ENCODE measurements around the gene SRPK2.
"Not testable (repeated sequence)": the region's sequence is repeated elsewhere in the genome, so short reads cannot be mapped to it uniquely, and the experiment has no call there.

SRPK2 gene

DNA sequence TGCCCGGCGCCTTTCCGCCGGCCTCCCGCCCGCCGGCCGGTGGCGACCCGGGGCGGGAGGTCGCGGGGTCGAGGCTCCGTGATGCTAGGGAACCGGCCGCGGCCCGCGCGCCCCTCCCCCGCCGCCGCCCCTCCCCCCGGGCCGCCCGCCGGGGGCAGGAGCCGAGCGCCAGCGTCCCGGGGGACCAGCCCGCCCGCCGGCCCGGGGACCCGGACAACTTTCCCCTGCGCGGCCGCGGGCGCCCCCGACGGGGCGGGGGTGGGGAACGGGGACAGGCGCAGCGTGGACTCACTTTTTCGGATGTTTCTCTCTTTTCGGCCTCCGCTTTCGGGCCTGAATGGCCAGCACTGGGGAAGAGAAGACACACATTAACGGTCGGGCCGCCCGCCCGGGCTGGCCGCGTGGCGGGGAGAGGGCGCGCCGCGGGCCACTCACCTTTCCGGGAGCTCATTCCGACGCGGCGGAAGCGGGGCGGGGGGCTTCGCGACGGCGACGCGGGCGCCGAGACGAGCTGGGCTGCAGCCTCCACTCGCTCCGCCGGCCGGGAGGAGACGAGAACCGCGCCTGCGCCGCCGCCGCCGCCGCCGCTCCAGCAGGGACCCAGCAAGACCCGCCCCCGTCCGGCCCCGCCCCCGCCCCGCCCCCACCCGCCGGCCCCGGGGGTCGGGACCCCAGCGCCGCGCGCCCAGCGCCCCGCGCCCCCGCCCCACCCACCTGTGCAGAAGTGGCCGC is at the start of gene SRPK2:
SRPK2 (minus strand) TSS at position 566 of the 732 bp plus-strand sequence.
- DNase-seq (ENCODE audit: low read depth) = peak; percentile 23

DNA sequence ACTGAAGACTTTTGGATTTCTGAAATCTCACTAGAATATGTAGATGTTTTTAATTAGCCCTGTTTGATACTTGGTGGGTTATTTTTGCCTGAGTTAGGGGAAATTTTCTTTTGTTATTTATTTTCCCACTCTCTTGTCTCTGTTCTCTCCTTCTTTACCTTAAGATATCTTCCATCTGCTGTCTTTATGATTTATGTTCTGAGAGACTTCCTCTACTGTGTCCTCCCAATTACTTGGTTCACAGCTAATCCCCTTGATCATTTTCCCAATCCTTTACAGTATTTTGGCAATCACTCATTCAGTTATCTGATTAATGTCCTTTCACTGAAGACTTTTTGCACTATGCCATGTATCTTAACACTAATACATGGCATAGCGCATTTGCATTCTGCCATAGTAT is 49.5 kb upstream of the SRPK2 start:
- DNase-seq (ENCODE audit: low read depth) = no peak

DNA sequence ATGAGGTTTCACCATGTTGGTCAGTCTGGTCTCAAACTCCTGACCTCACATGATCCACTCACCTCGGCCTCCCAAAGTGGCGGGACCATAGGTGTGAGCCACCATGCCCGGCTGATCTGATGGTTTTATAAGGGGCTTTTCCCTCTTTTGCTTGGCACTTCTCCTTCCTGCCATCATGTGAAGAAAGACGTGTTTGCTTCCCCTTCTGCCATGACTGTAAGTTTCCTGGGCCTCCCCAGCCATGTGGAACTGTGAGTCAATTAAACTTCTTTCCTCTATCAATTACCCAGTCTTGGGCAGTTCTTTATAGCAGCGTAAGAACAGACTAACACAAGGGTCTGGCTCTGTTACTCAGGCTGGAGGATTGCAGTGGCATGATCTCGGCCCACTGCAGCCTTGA is 48.6 kb upstream of the SRPK2 start:
- not testable (repeated sequence) for DNase-seq (ENCODE audit: low read depth)

DNA sequence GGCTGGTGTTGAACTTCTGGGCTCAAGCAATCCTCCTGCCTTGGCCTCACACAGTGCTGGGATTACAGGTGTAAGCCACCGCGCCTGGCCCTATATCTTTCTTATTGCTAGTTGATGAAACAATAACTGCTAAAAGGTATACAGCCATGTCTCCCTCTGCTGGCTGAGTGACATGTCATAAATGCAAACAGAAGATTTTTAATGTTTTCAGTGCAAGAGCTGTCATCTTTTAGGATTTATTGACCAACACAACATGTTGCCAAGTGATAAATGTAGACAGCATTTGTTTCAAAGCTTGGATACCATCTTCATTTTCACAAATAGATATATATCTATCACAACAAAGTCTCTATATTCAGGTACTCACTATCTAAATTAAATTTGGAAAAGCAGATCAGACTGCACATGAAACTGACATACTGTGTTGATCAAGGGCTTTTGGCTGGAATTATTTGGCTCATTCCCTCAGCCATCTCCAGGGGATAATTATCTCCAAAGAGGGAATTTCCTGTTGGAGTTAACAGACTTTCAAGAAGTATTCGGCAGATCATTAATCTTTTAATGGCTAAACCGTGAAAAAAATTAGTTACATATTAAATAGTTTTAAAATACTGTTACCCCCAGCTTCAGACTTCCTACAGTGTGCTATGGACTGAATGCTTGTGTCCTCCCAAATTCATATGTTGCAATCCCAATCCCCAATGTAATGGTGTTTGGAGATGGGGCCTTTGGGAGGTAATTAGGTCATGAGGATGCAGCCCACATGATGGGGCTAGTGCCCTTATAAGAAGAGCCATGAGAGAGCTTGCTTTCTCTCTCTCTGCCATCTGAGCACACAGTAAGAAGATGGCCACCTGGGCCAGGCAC is 41.3 kb upstream of the SRPK2 start:
- peak; percentile 48 for DNase-seq (ENCODE audit: low read depth)

DNA sequence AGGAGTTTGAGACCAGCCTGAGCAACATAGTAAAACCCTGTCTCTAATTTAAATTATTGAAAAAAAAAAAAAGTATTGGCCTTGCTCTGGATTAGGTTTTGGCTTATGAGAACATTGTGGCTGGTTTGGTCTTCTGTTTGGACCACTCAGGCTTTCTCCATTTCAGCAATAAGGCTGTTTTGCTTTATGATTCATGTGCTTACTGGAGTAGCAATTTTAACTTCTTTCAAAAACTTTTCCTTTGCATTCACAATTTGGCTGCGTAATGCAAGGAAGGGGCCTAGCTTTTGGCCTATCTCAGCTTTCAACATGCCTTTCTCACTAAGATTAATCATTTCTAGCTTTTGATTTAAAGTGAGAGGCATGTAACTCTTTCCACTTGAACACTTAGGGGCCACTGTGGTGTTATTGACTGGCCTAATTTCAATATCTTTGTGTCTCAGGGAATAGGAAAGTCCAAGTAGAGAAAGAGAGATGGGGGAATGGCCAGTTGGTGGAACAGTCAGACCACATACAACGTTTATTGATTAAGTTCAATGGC is 38.0 kb upstream of the SRPK2 start:
- DNase-seq (ENCODE audit: low read depth) = no peak

DNA sequence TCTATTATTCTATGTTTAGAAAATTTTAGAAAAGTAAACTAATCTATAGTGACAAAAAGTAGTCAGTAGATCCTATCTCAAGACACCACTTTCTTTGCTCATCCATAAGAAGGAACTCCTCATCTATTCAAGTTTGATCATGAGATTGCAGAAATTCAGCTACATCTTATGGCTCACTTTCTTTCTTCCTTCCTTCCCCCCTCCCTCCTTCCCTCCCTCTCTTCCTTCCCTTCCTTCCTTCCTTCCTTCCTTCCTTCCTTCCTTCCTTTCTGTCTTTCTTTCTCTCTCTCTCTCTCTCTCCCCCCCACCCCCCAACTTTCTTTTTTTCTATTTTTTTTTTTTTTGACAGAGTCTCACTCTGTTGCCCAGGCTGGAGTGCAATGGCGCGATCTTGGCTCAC is 35.3 kb upstream of the SRPK2 start:
- DNase-seq (ENCODE audit: low read depth) = no peak

DNA sequence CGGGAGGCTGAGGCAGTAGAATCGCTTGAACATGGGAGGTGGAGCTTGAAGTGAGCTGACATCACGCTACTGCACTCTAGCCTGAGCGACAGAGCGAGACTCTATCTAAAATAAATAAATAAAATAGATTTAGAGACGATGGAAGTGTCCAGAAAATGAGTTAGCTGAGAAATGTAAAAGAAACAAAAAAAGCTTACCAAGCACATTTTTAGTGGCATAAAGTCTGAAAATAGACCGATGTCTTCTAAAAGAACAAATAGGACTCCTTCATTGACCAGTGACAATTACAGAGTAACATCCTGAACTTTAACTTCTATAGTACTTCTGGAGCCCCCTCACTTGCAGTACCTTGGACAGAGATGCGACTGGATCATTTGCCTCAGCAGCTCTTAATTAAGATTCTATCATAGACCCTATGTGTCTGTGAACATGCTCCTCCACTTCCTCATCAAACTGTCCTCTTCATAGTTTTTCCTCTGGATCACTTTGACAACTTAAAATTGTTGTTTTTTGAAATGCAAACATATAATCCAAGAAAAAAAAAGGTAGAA is 25.2 kb upstream of the SRPK2 start:
- no peak for DNase-seq (ENCODE audit: low read depth)

DNA sequence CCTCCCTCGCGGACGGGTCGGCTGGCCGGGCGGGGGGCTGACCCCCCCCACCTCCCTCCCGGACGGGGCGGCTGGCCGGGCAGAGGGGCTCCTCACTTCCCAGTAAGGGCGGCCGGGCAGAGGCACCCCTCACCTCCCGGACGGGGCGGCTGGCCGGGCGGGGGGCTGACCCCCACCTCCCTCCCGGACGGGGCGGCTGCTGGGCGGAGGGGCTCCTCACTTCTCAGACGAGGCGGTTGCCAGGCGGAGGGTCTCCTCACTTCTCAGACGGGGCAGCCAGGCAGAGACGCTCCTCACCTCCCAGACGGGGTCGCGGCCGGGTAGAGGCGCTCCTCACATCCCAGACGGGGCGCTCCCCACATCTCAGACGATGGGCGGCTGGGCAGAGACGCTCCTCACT is 22.1 kb upstream of the SRPK2 start:
- not testable (repeated sequence) for DNase-seq (ENCODE audit: low read depth)

DNA sequence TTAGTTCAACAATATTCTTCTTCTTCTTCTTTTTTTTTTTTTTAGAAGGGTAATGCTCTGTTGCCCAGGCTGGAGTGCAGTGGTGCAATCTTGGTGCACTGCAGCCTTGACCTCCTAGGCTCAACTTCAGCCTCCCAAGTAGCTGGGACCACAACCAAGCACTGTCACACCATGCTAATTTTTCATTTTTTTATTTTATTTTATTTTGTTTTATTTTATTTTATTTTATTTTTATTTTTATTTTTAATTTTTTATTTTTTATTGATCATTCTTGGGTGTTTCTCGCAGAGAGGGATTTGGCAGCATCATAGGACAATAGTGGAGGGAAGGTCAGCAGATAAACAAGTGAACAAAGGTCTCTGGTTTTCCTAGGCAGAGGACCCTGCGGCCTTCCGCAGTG is 21.1 kb upstream of the SRPK2 start:
- DNase-seq (ENCODE audit: low read depth) = not testable (repeated sequence)

DNA sequence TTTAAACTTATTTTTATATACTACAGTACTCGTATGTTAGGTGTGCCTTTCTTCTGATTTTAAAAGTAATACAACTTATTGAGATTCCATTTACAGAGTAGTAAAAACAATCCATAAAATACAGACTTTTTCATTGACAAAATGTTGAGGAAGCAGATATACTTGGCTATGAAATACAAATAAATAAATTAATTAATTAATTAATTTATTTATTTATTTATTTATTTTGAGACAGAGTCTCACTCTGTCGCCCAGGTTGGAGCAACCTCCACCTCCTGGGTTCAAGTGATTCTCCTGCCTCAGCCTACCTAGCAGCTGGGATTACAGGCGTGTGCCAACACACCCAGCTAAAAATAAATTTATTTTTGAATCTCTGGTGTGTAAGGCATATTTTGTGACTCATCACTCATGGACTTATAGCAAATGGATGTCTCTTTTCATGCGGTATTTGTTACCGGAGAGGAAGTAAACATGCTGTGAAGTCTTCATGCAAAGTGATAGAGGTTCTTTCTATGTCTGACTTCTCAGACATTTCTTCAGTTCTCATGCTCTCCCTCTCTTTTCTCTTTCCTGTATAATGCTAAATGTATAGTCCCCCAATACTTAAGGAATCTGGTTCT is 20.2 kb upstream of the SRPK2 start:
- no peak for DNase-seq (ENCODE audit: low read depth)

DNA sequence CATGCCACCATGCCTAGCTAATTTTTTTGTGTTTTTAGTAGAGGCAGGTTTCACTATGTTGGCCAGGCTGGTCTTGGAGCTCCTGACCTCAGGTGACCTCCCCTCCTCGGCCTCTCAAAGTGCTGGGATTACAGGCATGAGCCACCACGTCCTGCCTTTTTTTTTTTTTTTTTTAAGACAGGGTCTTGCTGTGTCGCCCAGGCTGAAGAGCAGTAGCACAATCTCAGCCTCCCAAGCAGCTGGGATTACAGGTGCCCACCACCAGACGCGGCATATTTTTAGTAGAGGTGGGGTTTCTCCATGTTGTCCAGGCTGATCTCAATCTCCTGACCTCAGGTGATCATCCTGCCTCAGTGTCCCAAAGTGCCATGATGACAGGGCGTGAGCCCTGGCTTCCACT is 14.4 kb upstream of the SRPK2 start:
- no peak for DNase-seq (ENCODE audit: low read depth)

DNA sequence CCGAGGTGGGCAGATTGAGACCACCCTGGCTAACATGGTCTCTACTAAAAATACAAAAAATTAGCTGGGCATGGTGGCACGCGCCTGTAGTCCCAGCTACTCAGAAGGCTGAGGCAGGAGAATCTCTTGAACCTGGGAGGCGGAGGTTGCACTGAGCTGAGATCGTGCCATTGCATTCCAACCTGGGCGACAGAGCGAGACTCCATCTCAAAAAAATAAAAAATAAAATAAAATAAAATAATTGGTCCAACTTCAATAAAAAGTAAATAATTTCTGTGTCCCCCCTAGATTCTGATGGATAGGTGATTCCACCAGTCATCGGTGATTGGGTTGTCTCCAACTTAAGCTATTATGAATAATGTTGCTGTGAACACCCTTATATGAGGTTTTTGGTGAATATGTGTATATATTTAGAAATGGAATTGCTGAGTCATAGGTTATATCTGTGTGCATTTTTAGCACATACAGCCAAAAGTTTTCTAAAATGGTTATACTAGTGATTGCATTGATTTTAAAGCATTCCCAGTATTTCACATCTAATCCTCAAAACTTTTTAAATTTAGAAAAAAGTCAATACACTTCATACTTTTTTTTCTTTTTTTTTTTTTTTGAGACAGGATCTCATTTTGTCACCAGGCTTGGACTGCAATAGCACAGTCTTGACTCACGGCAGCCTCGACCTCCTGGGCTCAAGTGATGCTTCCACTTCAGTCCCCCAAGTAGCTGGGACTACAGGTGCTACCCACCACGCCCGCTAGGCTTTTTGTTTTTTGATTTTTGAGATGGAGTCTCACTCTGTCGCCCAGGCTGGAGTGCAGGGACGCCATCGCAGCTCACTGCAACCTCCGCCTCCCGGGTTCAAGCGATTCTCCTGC is 13.7 kb upstream of the SRPK2 start:
- no peak for DNase-seq (ENCODE audit: low read depth)

DNA sequence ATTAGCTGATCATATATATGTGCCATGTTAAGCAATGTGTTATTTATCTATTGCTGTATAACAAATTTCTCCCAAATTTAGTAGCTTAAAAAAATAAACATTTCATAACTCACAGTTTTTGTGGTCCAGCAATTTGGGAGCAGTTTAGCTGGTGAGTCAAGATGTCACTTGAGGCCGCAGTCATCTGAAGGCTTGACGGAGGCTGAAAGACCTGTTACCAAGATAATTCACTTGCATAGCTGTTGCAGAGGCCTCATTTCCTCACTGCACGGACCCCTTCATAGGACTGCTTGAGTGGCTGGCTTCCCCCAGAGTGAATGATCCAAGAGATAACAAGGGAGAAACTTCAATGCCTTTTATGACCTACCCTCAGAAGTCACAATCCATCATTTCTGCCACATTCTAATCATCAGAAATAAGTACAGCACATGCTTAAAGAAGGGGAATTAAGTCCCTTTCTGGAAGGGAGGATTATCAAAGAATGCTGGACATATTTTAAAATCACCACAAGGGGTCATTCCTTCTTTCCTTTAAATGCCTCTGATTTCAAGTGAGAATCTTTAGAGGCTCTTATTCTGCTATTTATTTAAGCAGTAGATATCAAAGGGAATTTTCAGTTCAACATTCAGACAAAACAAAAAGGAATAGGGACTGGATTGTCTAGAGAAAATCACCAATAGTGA is 10.5 kb upstream of the SRPK2 start:
- peak; percentile 61 for DNase-seq (ENCODE audit: low read depth)

DNA sequence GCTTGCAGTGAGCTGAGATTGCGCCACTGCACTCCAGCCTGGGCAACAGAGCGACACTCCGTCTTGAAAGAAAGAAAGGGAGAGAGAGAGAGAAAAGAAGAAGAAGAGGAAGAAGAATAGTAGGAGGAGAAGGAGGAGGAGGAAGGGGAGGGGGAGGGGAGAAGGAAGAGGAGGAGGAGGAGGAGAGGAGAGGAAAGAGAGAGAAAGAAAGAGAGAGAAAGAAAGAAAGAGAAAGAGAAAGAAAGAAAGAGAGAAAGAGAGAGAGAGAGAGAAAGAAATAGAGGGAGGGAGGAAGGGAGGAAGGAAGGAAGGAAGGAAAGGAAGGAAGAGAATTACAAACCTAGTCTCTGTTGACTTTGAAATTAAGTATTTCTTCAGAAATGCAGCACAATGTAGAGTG is 7.8 kb upstream of the SRPK2 start:
- DNase-seq (ENCODE audit: low read depth) = no peak

DNA sequence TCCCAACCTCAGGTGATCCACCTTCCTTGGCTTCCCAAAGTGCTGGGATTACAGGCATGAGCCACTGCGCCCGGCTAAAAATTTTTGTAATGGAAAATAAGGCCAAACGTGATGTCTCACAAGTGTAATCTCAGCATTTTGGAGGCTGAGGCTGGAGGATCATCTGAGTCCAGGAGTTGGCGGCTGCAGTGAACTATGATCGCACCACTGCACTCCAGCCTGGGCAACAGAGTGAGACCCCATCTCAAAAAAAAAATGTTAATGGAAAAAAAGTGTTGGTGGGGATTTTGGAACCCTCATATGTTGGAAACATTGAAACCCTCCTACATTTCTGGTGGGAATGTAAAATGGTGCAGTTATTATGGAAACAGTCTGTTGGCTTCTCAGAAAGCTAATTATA is 2.7 kb upstream of the SRPK2 start:
- no peak for DNase-seq (ENCODE audit: low read depth)

DNA sequence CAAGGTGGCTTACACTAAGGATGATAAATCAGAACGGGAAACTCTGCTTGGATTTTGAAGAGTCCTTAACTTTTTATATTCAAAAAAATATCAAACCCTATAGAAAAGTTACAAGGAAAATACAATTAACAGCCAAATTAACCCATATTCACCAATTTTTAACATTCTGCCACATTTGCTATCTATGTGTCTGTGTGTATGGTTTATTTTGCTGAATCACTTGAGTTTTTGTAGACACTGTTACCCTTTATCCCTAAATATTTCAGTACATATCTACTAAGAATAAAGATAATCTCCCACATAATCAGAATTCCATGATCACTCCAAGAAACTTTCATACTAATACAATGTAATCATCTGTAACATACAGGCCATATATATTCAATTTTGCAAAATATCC is 1.2 kb upstream of the SRPK2 start:
- no peak for DNase-seq (ENCODE audit: low read depth)

DNA sequence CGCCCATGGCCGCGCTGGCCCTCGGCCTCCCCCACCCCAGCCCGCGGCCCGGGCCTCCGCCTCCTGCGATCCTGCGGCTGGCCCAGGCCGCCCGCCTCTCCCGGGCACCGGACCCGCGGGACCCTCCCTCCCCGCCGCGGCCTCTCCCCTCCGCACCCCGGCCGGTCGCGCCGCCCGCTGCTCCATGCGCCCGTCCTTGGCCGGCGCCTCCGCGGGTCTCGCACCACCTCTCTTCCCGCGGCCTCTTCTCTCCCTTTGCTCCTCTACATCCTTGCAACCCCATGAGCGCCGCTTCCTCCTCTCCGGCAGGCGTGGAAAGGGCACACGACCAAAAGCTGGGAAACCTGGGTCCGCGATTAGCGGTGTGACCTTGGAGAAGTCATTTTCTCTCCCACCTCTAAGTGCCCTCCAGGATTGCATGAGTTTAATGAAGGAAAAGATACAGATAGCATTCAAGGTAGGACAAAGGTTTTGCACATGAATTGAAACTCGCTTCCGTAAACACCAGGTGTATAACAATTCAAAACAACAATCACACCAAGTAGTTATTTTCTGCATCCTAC is 448 bp upstream of the SRPK2 start:
- peak; percentile 50 for DNase-seq (ENCODE audit: low read depth)

DNA sequence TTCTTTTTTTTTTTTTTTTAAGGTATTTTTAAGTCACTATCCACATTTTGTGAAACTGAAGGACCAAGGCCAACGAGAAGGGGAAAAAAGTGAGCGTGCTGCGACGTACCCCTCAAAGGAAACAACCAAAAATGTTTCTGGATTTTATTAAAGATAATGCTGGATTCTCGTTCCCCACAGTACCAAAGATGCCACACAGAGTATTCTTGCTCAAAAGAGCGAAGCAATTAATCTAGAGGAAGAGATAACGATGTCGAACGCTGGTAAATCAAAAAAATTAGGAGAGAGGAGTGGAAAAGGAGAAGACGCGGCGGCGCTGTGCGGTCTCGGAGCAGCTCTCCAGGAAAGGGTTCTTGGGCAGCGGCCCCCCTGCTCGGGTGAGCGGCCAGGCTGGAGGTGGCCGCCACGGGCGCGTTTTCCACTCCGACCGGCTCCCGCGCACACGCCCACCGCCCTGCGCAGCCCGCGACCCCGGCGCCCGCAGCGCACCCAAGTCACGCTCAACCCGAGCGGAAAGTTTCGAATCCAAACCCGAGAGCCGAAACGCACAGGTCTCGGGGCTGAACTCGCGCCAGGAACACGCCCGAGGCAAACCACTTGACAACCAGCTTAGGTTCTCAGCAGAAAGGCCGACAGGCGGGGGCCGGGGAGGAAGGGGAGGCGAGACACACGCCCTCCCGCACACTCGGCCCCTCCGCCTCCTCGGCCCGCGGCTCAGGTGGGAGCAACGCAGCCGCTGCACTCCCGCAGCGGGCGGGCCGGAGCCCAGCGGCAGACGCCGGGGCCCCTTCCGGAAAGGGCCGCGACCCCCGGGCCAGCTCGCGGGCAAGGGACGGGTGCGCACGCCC is 989 bp downstream of the SRPK2 start:
- peak; percentile 32 for DNase-seq (ENCODE audit: low read depth)

DNA sequence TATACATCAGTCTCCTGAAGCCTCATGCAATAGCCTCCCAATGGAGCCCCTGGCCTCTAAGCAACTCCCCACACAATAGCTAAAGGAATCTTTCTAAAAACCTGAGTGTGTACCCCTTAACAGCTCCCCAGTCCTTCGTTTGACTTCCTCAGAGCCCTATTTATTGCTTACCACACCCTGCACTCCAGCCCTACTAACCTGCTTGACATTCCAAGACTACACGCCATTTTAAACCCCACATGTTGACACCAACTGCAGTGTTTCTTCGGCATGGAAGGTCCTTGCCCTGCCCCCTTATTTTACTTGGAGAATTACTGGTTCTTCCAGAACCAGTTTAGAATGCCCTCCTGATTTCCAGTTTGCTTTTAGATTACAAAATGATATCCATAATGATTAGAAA is 10.8 kb downstream of the SRPK2 start:
- no peak for DNase-seq (ENCODE audit: low read depth)

Measured in amniotic epithelial cell (primary cell).